Measurements from ENCODE around the gene APLF. TPM values are rescaled to one million over a fixed set of nuclear protein-coding genes. Genes with fewer than 3 reads are reported as not detected.

Gene APLF
- total and polyA plus RNA-seq, 4 donors, result 0.18 to 3.8 (median 1.0) TPM

- TF ChIP-seq, protein P1, sequence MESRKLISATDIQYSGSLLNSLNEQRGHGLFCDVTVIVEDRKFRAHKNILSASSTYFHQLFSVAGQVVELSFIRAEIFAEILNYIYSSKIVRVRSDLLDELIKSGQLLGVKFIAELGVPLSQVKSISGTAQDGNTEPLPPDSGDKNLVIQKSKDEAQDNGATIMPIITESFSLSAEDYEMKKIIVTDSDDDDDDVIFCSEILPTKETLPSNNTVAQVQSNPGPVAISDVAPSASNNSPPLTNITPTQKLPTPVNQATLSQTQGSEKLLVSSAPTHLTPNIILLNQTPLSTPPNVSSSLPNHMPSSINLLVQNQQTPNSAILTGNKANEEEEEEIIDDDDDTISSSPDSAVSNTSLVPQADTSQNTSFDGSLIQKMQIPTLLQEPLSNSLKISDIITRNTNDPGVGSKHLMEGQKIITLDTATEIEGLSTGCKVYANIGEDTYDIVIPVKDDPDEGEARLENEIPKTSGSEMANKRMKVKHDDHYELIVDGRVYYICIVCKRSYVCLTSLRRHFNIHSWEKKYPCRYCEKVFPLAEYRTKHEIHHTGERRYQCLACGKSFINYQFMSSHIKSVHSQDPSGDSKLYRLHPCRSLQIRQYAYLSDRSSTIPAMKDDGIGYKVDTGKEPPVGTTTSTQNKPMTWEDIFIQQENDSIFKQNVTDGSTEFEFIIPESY (IDR thresholded peaks at IDR 0.05), result no peak
- no peak for TF ChIP-seq JUND (IDR thresholded peaks at IDR 0.05)
- no peak for TF ChIP-seq HNF4G (IDR thresholded peaks at IDR 0.05)
These were observed 38.8 kb downstream of the APLF start (continued) for GRCh38 chr2:68506170-68506569.

- no peak for DNase-seq (ENCODE audit: low spot score)
- TF ChIP-seq FOXA2 (IDR thresholded peaks at IDR 0.05), result no peak
- TF ChIP-seq FOXA1 (IDR thresholded peaks at IDR 0.05), result no peak
- TF ChIP-seq GABPA (IDR thresholded peaks at IDR 0.05 in 1 of 2, conservative IDR thresholded peaks at IDR 0.05 in 1 of 2), result no peak
- no peak for TF ChIP-seq ATF3 (IDR thresholded peaks at IDR 0.05)
- TF ChIP-seq EGR1 (IDR thresholded peaks at IDR 0.05; ENCODE audit: low read depth in 2 of 2), result no peak
- no peak for TF ChIP-seq RXRA (IDR thresholded peaks at IDR 0.05)
- TF ChIP-seq MAX (IDR thresholded peaks at IDR 0.05), result no peak
- TF ChIP-seq NR2F2 (IDR thresholded peaks at IDR 0.05), result no peak
- TF ChIP-seq RAD21 (IDR thresholded peaks at IDR 0.05), result no peak
- no peak for TF ChIP-seq SP1 (IDR thresholded peaks at IDR 0.05)
- no peak for TF ChIP-seq CTCF (IDR thresholded peaks at IDR 0.05; ENCODE audit: low read depth, low read length, missing input control)
- TF ChIP-seq REST (IDR thresholded peaks at IDR 0.05), result no peak
- TF ChIP-seq, protein P1 (IDR thresholded peaks at IDR 0.05), result no peak
- TF ChIP-seq TAF1 (conservative IDR thresholded peaks at IDR 0.05), result no peak
- TF ChIP-seq HNF4G (IDR thresholded peaks at IDR 0.05), result no peak
- no peak for TF ChIP-seq JUND (IDR thresholded peaks at IDR 0.05)
- TF ChIP-seq HNF4A (conservative IDR thresholded peaks at IDR 0.05), result no peak
- TF ChIP-seq YY1 (IDR thresholded peaks at IDR 0.05), result no peak
- 74% methylated on average over 3 of the region's 3 CpGs for WGBS
These were observed 44.9 kb downstream of the APLF start for GRCh38 chr2:68512326-68512725.

More at GRCh38 chr2:68512326-68512725, 44.9 kb downstream of the APLF start:
- Histone ChIP-seq H3K27ac (ENCODE audit: low read depth in 1 of 2, low read length in 2 of 2) (no peak overlapping the region), H3K9me3 (ENCODE audit: control insufficient read depth in 4 of 4, low read length in 3 of 4) (no peaks in the 10 kb centered on the region), H3K36me3 (ENCODE audit: control insufficient read depth in 4 of 4, insufficient read depth in 3 of 4, low read depth in 1 of 4, low read length in 3 of 4) (no peaks in the 10 kb centered on the region), H3K9ac (ENCODE audit: low read depth in 1 of 2, low read length in 2 of 2) (no peak overlapping the region), H3K4me1 (ENCODE audit: control insufficient read depth in 4 of 4, insufficient read depth in 4 of 4, low read length in 3 of 4) (no peaks in the 10 kb centered on the region), H3K4me3 (ENCODE audit: low read depth in 1 of 3, low read length in 3 of 3) (no peak overlapping the region), H3K27me3 (ENCODE audit: control insufficient read depth in 4 of 4, insufficient read depth in 4 of 4, low read length in 3 of 4) (no peaks in the 10 kb centered on the region)

Measured in liver (tissue), 9 donors.